Left ventricle myocardium inferior (tissue), 1 donor: Measurements from ENCODE around the gene FGFBP1. TPM values are rescaled to one million over a fixed set of nuclear protein-coding genes. Genes with fewer than 3 reads are reported as not detected.

Experiments
- DNase-seq: peaks from one replicate; pipeline ENCODE4 v3.0.0-alpha.2; 2020
- H3K27ac ChIP-seq: fragments of 200-600 bp; replicated peaks from 2 replicates; pipeline ENCODE4 v1.8.0; 2021
- H3K27me3 ChIP-seq: fragments of 200-600 bp; 2 replicates; pipeline ENCODE4 v1.8.0; 2021; ENCODE audit warnings: low read depth
- H3K36me3 ChIP-seq: fragments of 200-600 bp; 2 replicates; pipeline ENCODE4 v1.8.0; 2021
- H3K4me1 ChIP-seq: fragments of 200-600 bp; 2 replicates; pipeline ENCODE4 v1.8.0; 2021
- H3K4me3 ChIP-seq: fragments of 200-600 bp; 2 replicates; pipeline ENCODE4 v1.8.0; 2021; ENCODE audit warnings: mild to moderate bottlenecking, moderate library complexity
- H3K9me3 ChIP-seq: fragments of 200-600 bp; replicated peaks from 2 replicates; pipeline ENCODE4 v1.8.0; 2021
- intact Hi-C: fragments of 100-400 bp; cut with micrococcal nuclease; formaldehyde crosslinking; loops from one replicate; pipeline ENCODE4 v1.11.0; 2022
- total RNA-seq: library from RNA; stranded (reverse); fragmentation: NEBNext Ultra II Directional; extraction: Animal tissue kit (Norgen Biotek cat#: 25700); gene quantifications from one replicate; pipeline ENCODE4 v1.2.1, GENCODE V29; 2021
- TF ChIP-seq, protein P1 (sequence below): fragments of 200-600 bp; IDR thresholded peaks from 2 replicates; pipeline ENCODE4 v1.8.0; 2021; ENCODE audit warnings: antibody characterized with exemption, mild to moderate bottlenecking, borderline replicate concordance
- donor health status: DM: no; HTN: yes; CAD: no; lungs with severe emphysema.

Gene FGFBP1
- total RNA-seq, 1 donor from 2014 or later, result not detected

DNA sequence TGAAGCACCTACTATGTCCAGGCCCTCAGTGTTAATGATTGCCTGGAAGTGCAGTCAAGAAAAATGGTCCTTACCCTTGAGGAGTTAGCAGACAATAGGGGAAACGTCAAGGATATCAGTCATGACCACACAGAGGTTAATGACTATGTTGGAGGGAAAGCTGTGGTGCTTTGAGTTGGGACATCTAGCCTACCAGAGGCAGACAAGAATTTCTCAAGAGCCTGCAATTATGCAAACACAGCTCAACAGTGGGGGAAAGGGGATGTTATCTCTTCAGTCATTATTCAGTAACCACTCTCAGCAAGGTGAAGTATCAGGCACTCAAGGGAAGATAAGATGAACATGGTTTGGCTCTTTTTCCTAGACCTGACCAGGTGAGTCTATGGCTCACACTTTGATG lies 7.0 kb upstream of the FGFBP1 start:
- TF ChIP-seq, protein P1, sequence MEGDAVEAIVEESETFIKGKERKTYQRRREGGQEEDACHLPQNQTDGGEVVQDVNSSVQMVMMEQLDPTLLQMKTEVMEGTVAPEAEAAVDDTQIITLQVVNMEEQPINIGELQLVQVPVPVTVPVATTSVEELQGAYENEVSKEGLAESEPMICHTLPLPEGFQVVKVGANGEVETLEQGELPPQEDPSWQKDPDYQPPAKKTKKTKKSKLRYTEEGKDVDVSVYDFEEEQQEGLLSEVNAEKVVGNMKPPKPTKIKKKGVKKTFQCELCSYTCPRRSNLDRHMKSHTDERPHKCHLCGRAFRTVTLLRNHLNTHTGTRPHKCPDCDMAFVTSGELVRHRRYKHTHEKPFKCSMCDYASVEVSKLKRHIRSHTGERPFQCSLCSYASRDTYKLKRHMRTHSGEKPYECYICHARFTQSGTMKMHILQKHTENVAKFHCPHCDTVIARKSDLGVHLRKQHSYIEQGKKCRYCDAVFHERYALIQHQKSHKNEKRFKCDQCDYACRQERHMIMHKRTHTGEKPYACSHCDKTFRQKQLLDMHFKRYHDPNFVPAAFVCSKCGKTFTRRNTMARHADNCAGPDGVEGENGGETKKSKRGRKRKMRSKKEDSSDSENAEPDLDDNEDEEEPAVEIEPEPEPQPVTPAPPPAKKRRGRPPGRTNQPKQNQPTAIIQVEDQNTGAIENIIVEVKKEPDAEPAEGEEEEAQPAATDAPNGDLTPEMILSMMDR, result no peak
- intact Hi-C loops, result no loop called here
- H3K27ac ChIP-seq, result no peak overlapping the region
- DNase-seq, result no peak
- H3K36me3 ChIP-seq, result no peaks in the 10 kb centered on the region
- no peak overlapping the region for H3K4me3 ChIP-seq
- H3K9me3 ChIP-seq, result no peaks in the 10 kb centered on the region
- H3K27me3 ChIP-seq, result peaks cover 22% of the 10 kb centered on the region
- no peaks in the 10 kb centered on the region for H3K4me1 ChIP-seq

DNA sequence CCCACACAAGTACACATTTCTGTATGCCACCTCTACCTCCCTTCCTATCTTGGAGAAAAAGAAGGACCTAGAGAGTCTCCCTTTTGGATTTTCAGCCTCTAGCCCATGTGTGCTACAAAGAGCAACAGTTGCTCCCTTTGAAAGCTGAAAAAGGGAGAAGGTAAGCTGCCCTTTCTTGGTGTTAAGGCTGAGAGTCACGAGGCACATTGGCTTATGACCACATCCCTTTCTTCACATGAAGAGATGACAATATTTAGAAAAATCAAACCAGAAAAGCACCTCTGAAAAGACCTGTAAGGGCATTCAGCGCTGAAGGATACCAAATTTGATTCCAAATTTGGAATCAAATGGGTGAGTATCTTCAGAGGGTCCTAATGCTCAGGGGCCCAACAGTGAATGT lies 6.4 kb upstream of the FGFBP1 start:
- intact Hi-C loops, result no loop called here
- TF ChIP-seq, protein P1, result no peak
- H3K27ac ChIP-seq, result no peak overlapping the region
- no peaks in the 10 kb centered on the region for H3K36me3 ChIP-seq
- no peak for DNase-seq
- no peaks in the 10 kb centered on the region for H3K4me1 ChIP-seq
- no peak overlapping the region for H3K4me3 ChIP-seq
- no peaks in the 10 kb centered on the region for H3K9me3 ChIP-seq
- H3K27me3 ChIP-seq, result peaks cover 28% of the 10 kb centered on the region

DNA sequence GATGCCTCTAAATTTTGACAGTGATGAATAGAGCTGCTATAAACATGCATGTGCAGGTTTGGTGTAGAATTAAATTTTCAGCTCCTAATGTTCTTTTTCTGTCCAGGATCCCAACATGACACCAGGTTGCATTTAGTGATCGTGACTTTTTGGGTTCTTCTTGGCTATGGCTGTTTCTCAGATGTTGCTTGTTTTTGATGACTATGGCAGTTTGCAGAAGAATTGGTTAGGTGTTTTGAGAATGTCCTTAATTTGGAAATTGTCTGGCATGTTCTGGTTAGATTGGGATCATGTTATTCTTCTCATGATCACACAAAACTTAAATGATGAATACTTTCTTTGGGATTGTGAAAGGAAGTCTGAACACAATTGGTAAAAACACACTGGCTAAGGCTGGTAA lies 3.7 kb upstream of the FGFBP1 start:
- intact Hi-C loops, result no loop called here
- TF ChIP-seq, protein P1, result no peak
- Histone ChIP-seq H3K27ac (no peak overlapping the region), H3K4me1 (no peaks in the 10 kb centered on the region), H3K9me3 (no peaks in the 10 kb centered on the region), H3K27me3 (peaks cover 47% of the 10 kb centered on the region), H3K4me3 (no peak overlapping the region), H3K36me3 (no peaks in the 10 kb centered on the region)
- no peak for DNase-seq

GRCh38 chr4:15938182-15938581 lies 358 bp downstream of the FGFBP1 start:
- intact Hi-C loops, result no loop called here
- no peak overlapping the region for H3K4me3 ChIP-seq
- H3K4me1 ChIP-seq, result no peaks in the 10 kb centered on the region
- H3K9me3 ChIP-seq, result no peaks in the 10 kb centered on the region
- H3K27ac ChIP-seq, result no peak overlapping the region
- no peaks in the 10 kb centered on the region for H3K36me3 ChIP-seq
- peaks cover 71% of the 10 kb centered on the region for H3K27me3 ChIP-seq
- no peak for DNase-seq
- TF ChIP-seq, protein P1, result no peak

DNA sequence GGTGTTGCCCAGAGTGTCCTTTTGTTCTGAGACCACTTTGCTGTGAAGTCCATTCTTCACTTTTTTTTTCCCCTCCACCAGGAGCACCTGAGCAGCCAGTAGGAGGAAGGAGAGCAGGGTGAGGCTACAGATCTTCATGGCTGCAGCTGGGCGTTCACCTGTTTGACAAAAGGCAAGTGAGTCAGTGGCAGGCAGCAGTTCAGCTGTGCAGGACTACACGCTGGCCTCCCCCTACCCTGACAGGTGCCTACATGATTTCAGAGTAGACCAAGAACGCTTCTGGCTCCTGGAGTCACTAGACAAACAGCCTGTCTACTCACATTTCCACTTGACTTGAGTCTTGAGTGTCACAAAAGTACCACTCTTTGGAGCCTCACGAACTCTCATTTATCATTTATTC lies 2.0 kb downstream of the FGFBP1 start:
- Histone ChIP-seq H3K4me3 (no peak overlapping the region), H3K4me1 (no peaks in the 10 kb centered on the region), H3K36me3 (no peaks in the 10 kb centered on the region), H3K27me3 (peaks cover 81% of the 10 kb centered on the region), H3K27ac (no peak overlapping the region), H3K9me3 (no peaks in the 10 kb centered on the region)
- TF ChIP-seq, protein P1, result no peak
- intact Hi-C loops, result no loop called here
- DNase-seq, result no peak
